GM21723 (cell line): Measurements from ENCODE around the gene RGS13.

Source experiments
- ATAC-seq: cut with Tn5 transposase; IDR thresholded peaks from one replicate; pipeline ENCODE4 v1.9.1; 2021; ENCODE audit warnings: mild to moderate bottlenecking, moderate library complexity; ENCODE audit not compliant: unreplicated experiment

RGS13 gene

GRCh38 chr1:192635939-192636338, at the start of gene RGS13:
Gene RGS13 (plus strand): TSS chr1:192636147. CDS start chr1:192644335, 8,188 bp downstream.
- ATAC-seq, result no peak

GRCh38 chr1:192587386-192588266, 48.3 kb upstream of the RGS13 start:
- ATAC-seq, result no peak

GRCh38 chr1:192588546-192588945, 47.4 kb upstream of the RGS13 start:
- no peak for ATAC-seq

- no peak for ATAC-seq
Observed at GRCh38 chr1:192589813-192590212, 46.1 kb upstream of the RGS13 start.

- no peak for ATAC-seq
Observed at GRCh38 chr1:192592517-192592916, 43.4 kb upstream of the RGS13 start.

- ATAC-seq, result no peak
Observed at GRCh38 chr1:192592981-192593708, 42.8 kb upstream of the RGS13 start.

- no peak for ATAC-seq
Observed at GRCh38 chr1:192595299-192595698, 40.6 kb upstream of the RGS13 start.

- ATAC-seq, result no peak
Observed at GRCh38 chr1:192598589-192598988, 37.4 kb upstream of the RGS13 start.

- no peak for ATAC-seq
Observed at GRCh38 chr1:192600275-192600674, 35.7 kb upstream of the RGS13 start.

GRCh38 chr1:192601143-192601542, 34.8 kb upstream of the RGS13 start:
- ATAC-seq, result peak; percentile 41

- ATAC-seq, result no peak
Observed at GRCh38 chr1:192601567-192601966, 34.4 kb upstream of the RGS13 start.

GRCh38 chr1:192602757-192603156, 33.2 kb upstream of the RGS13 start:
- no peak for ATAC-seq

GRCh38 chr1:192603218-192603787, 32.6 kb upstream of the RGS13 start:
- no peak for ATAC-seq

- peak; percentile 32 for ATAC-seq
Observed at GRCh38 chr1:192604979-192605620, 30.8 kb upstream of the RGS13 start.

- ATAC-seq, result no peak
Observed at GRCh38 chr1:192608671-192609070, 27.3 kb upstream of the RGS13 start.

- peak; percentile 99 for ATAC-seq
Observed at GRCh38 chr1:192609110-192610079, 26.6 kb upstream of the RGS13 start.

GRCh38 chr1:192610112-192610889, 25.6 kb upstream of the RGS13 start:
- no peak for ATAC-seq

GRCh38 chr1:192615055-192615454, 20.9 kb upstream of the RGS13 start:
- ATAC-seq, result peak; percentile 57

- no peak for ATAC-seq
Observed at GRCh38 chr1:192620071-192620635, 15.8 kb upstream of the RGS13 start.
